GM19395 (cell line): ENCODE measurements around the gene MBD2.
"Not testable (repeated sequence)": the region's sequence is repeated elsewhere in the genome, so short reads cannot be mapped to it uniquely, and the experiment has no call there.

Experiments
- ATAC-seq: cut with Tn5 transposase; IDR thresholded peaks from one replicate; pipeline ENCODE4 v1.9.1; 2021; ENCODE audit warnings: mild to moderate bottlenecking, moderate library complexity; ENCODE audit not compliant: unreplicated experiment

The MBD2 gene

GRCh38 chr18:54224379-54225014 is at the start of gene MBD2:
Gene MBD2 (minus strand): TSS chr18:54224669. CDS start chr18:54224559, 110 bp downstream.
- peak; percentile 89 for ATAC-seq

- peak; percentile 56 for ATAC-seq
These were observed 45.7 kb upstream of the MBD2 start for GRCh38 chr18:54269893-54270844.

GRCh38 chr18:54268751-54269150 is 44.3 kb upstream of the MBD2 start:
- no peak for ATAC-seq

GRCh38 chr18:54267701-54268100 is 43.2 kb upstream of the MBD2 start:
- no peak for ATAC-seq

- peak; percentile 80 for ATAC-seq
These were observed 39.5 kb upstream of the MBD2 start for GRCh38 chr18:54263904-54264336.

GRCh38 chr18:54261894-54262293 is 37.4 kb upstream of the MBD2 start:
- ATAC-seq, result peak; percentile 77

- peak; percentile 32 for ATAC-seq
These were observed 36.1 kb upstream of the MBD2 start for GRCh38 chr18:54260396-54261072.

- not testable (repeated sequence) for ATAC-seq
These were observed 33.3 kb upstream of the MBD2 start for GRCh38 chr18:54257818-54258217.

GRCh38 chr18:54257015-54257414 is 32.5 kb upstream of the MBD2 start:
- ATAC-seq, result no peak

- no peak for ATAC-seq
These were observed 30.7 kb upstream of the MBD2 start for GRCh38 chr18:54255141-54255540.

GRCh38 chr18:54254265-54254758 is 29.8 kb upstream of the MBD2 start:
- no peak for ATAC-seq

GRCh38 chr18:54251606-54252390 is 27.3 kb upstream of the MBD2 start:
- ATAC-seq, result no peak

GRCh38 chr18:54250846-54251261 is 26.4 kb upstream of the MBD2 start:
- ATAC-seq, result peak; percentile 84

- ATAC-seq, result no peak
These were observed 23.2 kb upstream of the MBD2 start for GRCh38 chr18:54247511-54248175.

GRCh38 chr18:54242327-54242726 is 17.9 kb upstream of the MBD2 start:
- ATAC-seq, result no peak

- ATAC-seq, result no peak
These were observed 17.0 kb upstream of the MBD2 start for GRCh38 chr18:54241483-54241882.

- ATAC-seq, result no peak
These were observed 16.2 kb upstream of the MBD2 start for GRCh38 chr18:54240629-54241107.

GRCh38 chr18:54239601-54240000 is 15.1 kb upstream of the MBD2 start:
- no peak for ATAC-seq

- ATAC-seq, result no peak
These were observed 14.6 kb upstream of the MBD2 start for GRCh38 chr18:54239091-54239490.
